ENCODE results near the gene CCRL2. TPM values are rescaled to one million over a fixed set of nuclear protein-coding genes. Genes with fewer than 3 reads are reported as not detected.

The CCRL2 gene
- total RNA-seq, 1 experiment from 2014 or later = not detected

DNA sequence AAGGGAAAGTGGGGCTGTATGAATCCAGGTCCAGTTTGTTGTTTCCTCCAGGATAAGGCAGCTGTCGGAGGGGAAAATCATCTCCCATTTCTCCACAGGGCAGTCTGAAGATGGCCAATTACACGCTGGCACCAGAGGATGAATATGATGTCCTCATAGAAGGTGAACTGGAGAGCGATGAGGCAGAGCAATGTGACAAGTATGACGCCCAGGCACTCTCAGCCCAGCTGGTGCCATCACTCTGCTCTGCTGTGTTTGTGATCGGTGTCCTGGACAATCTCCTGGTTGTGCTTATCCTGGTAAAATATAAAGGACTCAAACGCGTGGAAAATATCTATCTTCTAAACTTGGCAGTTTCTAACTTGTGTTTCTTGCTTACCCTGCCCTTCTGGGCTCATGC is 911 bp downstream of the CCRL2 start (continued):
- TF ChIP-seq MXD4 (CRISPR knock-in tag; IDR thresholded peaks at IDR 0.05; ENCODE audit: borderline replicate concordance) (no peak), NR2C2 (CRISPR knock-in tag; IDR thresholded peaks at IDR 0.05) (no peak), ZBTB21 (CRISPR knock-in tag; IDR thresholded peaks at IDR 0.05; ENCODE audit: borderline replicate concordance) (no peak), RELA (CRISPR knock-in tag; IDR thresholded peaks at IDR 0.05; ENCODE audit: borderline replicate concordance) (no peak), NFATC4 (CRISPR knock-in tag; IDR thresholded peaks at IDR 0.05) (no peak)
- TF ChIP-seq, protein P1, sequence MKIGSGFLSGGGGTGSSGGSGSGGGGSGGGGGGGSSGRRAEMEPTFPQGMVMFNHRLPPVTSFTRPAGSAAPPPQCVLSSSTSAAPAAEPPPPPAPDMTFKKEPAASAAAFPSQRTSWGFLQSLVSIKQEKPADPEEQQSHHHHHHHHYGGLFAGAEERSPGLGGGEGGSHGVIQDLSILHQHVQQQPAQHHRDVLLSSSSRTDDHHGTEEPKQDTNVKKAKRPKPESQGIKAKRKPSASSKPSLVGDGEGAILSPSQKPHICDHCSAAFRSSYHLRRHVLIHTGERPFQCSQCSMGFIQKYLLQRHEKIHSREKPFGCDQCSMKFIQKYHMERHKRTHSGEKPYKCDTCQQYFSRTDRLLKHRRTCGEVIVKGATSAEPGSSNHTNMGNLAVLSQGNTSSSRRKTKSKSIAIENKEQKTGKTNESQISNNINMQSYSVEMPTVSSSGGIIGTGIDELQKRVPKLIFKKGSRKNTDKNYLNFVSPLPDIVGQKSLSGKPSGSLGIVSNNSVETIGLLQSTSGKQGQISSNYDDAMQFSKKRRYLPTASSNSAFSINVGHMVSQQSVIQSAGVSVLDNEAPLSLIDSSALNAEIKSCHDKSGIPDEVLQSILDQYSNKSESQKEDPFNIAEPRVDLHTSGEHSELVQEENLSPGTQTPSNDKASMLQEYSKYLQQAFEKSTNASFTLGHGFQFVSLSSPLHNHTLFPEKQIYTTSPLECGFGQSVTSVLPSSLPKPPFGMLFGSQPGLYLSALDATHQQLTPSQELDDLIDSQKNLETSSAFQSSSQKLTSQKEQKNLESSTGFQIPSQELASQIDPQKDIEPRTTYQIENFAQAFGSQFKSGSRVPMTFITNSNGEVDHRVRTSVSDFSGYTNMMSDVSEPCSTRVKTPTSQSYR (CRISPR knock-in tag; IDR thresholded peaks at IDR 0.05) = no peak
- TF ChIP-seq, protein P2, sequence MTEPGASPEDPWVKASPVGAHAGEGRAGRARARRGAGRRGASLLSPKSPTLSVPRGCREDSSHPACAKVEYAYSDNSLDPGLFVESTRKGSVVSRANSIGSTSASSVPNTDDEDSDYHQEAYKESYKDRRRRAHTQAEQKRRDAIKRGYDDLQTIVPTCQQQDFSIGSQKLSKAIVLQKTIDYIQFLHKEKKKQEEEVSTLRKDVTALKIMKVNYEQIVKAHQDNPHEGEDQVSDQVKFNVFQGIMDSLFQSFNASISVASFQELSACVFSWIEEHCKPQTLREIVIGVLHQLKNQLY (CRISPR knock-in tag; IDR thresholded peaks at IDR 0.05) = no peak
- TF ChIP-seq, protein P3, sequence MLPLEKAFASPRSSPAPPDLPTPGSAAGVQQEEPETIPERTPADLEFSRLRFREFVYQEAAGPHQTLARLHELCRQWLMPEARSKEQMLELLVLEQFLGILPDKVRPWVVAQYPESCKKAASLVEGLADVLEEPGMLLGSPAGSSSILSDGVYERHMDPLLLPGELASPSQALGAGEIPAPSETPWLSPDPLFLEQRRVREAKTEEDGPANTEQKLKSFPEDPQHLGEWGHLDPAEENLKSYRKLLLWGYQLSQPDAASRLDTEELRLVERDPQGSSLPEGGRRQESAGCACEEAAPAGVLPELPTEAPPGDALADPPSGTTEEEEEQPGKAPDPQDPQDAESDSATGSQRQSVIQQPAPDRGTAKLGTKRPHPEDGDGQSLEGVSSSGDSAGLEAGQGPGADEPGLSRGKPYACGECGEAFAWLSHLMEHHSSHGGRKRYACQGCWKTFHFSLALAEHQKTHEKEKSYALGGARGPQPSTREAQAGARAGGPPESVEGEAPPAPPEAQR (CRISPR knock-in tag; IDR thresholded peaks at IDR 0.05) = no peak

DNA sequence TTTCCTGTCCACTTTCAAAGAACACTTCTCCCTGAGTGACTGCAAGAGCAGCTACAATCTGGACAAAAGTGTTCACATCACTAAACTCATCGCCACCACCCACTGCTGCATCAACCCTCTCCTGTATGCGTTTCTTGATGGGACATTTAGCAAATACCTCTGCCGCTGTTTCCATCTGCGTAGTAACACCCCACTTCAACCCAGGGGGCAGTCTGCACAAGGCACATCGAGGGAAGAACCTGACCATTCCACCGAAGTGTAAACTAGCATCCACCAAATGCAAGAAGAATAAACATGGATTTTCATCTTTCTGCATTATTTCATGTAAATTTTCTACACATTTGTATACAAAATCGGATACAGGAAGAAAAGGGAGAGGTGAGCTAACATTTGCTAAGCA is 1.8 kb downstream of the CCRL2 start:
- Mint-ChIP-seq H3K36me3 (no peaks in the 10 kb centered on the region), H3K27ac (no peak overlapping the region), H3K9me3 (no peaks in the 10 kb centered on the region), H3K4me1 (peaks cover 2% of the 10 kb centered on the region; the same call in 1 of the 2 replicates), H3K27me3 (ENCODE audit: low read depth) (no peaks in the 10 kb centered on the region), H3K4me3 (no peak overlapping the region)
- POLR2A ChIA-PET = no interaction called here
- DNase-seq (ENCODE audit: low spot score) (peak; percentile 19), ATAC-seq (peak; percentile 38; the same call in 1 of the 2 replicates)
- CTCF ChIA-PET = interaction anchor here (1.5 to 2.7 kb wide), 3 partner anchors 18 to 54 kb away, joined by 3 to 9 read pairs (median 9); no protein-coding TSS in a partner anchor
- TF ChIP-seq, protein P4, sequence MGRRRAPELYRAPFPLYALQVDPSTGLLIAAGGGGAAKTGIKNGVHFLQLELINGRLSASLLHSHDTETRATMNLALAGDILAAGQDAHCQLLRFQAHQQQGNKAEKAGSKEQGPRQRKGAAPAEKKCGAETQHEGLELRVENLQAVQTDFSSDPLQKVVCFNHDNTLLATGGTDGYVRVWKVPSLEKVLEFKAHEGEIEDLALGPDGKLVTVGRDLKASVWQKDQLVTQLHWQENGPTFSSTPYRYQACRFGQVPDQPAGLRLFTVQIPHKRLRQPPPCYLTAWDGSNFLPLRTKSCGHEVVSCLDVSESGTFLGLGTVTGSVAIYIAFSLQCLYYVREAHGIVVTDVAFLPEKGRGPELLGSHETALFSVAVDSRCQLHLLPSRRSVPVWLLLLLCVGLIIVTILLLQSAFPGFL (CRISPR knock-in tag; IDR thresholded peaks at IDR 0.05; ENCODE audit: borderline replicate concordance) = no peak
- TF ChIP-seq, protein P5, sequence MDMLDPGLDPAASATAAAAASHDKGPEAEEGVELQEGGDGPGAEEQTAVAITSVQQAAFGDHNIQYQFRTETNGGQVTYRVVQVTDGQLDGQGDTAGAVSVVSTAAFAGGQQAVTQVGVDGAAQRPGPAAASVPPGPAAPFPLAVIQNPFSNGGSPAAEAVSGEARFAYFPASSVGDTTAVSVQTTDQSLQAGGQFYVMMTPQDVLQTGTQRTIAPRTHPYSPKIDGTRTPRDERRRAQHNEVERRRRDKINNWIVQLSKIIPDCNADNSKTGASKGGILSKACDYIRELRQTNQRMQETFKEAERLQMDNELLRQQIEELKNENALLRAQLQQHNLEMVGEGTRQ (CRISPR knock-in tag; IDR thresholded peaks at IDR 0.05) = no peak
- TF ChIP-seq NFATC4 (CRISPR knock-in tag; IDR thresholded peaks at IDR 0.05) (no peak), PRRX2 (CRISPR knock-in tag; IDR thresholded peaks at IDR 0.05) (no peak), TP53 (CRISPR knock-in tag; IDR thresholded peaks at IDR 0.05) (no peak), EMX1 (CRISPR knock-in tag; IDR thresholded peaks at IDR 0.05) (no peak), RORB (CRISPR knock-in tag; IDR thresholded peaks at IDR 0.05) (no peak)
- TF ChIP-seq, protein P6, sequence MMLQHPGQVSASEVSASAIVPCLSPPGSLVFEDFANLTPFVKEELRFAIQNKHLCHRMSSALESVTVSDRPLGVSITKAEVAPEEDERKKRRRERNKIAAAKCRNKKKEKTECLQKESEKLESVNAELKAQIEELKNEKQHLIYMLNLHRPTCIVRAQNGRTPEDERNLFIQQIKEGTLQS (CRISPR knock-in tag; conservative IDR thresholded peaks at IDR 0.05) = no peak
- TF ChIP-seq, protein P7, sequence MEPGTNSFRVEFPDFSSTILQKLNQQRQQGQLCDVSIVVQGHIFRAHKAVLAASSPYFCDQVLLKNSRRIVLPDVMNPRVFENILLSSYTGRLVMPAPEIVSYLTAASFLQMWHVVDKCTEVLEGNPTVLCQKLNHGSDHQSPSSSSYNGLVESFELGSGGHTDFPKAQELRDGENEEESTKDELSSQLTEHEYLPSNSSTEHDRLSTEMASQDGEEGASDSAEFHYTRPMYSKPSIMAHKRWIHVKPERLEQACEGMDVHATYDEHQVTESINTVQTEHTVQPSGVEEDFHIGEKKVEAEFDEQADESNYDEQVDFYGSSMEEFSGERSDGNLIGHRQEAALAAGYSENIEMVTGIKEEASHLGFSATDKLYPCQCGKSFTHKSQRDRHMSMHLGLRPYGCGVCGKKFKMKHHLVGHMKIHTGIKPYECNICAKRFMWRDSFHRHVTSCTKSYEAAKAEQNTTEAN (CRISPR knock-in tag; IDR thresholded peaks at IDR 0.05) = no peak
- TF ChIP-seq, protein P8, sequence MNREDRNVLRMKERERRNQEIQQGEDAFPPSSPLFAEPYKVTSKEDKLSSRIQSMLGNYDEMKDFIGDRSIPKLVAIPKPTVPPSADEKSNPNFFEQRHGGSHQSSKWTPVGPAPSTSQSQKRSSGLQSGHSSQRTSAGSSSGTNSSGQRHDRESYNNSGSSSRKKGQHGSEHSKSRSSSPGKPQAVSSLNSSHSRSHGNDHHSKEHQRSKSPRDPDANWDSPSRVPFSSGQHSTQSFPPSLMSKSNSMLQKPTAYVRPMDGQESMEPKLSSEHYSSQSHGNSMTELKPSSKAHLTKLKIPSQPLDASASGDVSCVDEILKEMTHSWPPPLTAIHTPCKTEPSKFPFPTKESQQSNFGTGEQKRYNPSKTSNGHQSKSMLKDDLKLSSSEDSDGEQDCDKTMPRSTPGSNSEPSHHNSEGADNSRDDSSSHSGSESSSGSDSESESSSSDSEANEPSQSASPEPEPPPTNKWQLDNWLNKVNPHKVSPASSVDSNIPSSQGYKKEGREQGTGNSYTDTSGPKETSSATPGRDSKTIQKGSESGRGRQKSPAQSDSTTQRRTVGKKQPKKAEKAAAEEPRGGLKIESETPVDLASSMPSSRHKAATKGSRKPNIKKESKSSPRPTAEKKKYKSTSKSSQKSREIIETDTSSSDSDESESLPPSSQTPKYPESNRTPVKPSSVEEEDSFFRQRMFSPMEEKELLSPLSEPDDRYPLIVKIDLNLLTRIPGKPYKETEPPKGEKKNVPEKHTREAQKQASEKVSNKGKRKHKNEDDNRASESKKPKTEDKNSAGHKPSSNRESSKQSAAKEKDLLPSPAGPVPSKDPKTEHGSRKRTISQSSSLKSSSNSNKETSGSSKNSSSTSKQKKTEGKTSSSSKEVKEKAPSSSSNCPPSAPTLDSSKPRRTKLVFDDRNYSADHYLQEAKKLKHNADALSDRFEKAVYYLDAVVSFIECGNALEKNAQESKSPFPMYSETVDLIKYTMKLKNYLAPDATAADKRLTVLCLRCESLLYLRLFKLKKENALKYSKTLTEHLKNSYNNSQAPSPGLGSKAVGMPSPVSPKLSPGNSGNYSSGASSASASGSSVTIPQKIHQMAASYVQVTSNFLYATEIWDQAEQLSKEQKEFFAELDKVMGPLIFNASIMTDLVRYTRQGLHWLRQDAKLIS (CRISPR knock-in tag; IDR thresholded peaks at IDR 0.05; ENCODE audit: borderline replicate concordance) = no peak
- TF ChIP-seq, protein P9, sequence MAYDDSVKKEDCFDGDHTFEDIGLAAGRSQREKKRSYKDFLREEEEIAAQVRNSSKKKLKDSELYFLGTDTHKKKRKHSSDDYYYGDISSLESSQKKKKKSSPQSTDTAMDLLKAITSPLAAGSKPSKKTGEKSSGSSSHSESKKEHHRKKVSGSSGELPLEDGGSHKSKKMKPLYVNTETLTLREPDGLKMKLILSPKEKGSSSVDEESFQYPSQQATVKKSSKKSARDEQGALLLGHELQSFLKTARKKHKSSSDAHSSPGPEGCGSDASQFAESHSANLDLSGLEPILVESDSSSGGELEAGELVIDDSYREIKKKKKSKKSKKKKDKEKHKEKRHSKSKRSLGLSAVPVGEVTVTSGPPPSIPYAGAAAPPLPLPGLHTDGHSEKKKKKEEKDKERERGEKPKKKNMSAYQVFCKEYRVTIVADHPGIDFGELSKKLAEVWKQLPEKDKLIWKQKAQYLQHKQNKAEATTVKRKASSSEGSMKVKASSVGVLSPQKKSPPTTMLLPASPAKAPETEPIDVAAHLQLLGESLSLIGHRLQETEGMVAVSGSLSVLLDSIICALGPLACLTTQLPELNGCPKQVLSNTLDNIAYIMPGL (CRISPR knock-in tag; IDR thresholded peaks at IDR 0.05) = no peak
- TF ChIP-seq, protein P10, sequence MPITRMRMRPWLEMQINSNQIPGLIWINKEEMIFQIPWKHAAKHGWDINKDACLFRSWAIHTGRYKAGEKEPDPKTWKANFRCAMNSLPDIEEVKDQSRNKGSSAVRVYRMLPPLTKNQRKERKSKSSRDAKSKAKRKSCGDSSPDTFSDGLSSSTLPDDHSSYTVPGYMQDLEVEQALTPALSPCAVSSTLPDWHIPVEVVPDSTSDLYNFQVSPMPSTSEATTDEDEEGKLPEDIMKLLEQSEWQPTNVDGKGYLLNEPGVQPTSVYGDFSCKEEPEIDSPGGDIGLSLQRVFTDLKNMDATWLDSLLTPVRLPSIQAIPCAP (CRISPR knock-in tag; IDR thresholded peaks at IDR 0.05) = no peak

All from WTC11 (cell line).